ENCODE results near the gene APOBEC3A.

GRCh38 chr22:38930512-38930911, 26.9 kb upstream of the APOBEC3A start:
- TF ChIP-seq CTCF (IDR thresholded peaks at IDR 0.05) (no peak), POLR2A (IDR thresholded peaks at IDR 0.05) (no peak), EP300 (IDR thresholded peaks at IDR 0.05) (no peak)
